ENCODE data around the gene ASTN1.
A peak's percentile ranks its signal among the peaks of the same experiment; 100 is the strongest.

DNA sequence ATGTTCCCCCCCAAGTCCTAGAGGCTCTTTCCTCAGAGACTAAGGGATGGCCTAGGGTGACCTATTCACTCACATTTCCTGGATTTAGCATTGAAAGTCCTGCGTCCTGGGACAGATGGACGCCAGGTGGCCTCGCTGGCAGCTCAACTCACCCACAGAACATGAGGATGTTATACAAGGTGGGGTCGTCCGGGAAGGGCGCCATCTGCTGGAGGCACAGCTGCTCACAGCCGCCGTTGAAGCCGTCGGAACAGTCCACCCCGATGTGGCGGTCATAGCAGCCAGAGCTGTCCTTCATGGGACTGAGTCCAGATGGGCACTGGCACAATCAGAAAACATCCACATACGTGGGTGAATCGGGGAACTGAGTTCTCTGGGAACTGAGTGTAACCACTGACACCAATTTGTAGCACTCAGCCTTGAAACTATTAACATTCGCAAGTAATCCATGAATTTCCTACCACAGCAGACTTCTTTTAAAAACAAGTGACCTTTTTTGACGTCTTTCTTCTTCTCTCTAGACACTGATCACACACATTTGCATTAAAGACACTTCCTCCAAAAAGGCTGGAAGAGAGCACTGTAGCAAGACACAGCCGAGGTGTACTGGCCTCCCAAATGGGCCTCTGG, 215.4 kb downstream of the ASTN1 start:
- TF ChIP-seq CTCF (IDR thresholded peaks at IDR 0.05) (peak; percentile 26 to 67 (median 46)), POLR2A (IDR thresholded peaks at IDR 0.05) (no peak)

Measured in heart left ventricle (tissue), 13 donors.